GM11168 (cell line): Measurements from ENCODE around the gene TRIM10.

Experiments
- in situ Hi-C: fragments of 300-500 bp; cut with MboI; formaldehyde crosslinking; loops from one replicate; pipeline ENCODE4 v1.12.0; 2022; ENCODE audit warnings: low sequenced_read_pairs; ENCODE audit not compliant: unreplicated experiment

Gene TRIM10, protein sequence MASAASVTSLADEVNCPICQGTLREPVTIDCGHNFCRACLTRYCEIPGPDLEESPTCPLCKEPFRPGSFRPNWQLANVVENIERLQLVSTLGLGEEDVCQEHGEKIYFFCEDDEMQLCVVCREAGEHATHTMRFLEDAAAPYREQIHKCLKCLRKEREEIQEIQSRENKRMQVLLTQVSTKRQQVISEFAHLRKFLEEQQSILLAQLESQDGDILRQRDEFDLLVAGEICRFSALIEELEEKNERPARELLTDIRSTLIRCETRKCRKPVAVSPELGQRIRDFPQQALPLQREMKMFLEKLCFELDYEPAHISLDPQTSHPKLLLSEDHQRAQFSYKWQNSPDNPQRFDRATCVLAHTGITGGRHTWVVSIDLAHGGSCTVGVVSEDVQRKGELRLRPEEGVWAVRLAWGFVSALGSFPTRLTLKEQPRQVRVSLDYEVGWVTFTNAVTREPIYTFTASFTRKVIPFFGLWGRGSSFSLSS

DNA sequence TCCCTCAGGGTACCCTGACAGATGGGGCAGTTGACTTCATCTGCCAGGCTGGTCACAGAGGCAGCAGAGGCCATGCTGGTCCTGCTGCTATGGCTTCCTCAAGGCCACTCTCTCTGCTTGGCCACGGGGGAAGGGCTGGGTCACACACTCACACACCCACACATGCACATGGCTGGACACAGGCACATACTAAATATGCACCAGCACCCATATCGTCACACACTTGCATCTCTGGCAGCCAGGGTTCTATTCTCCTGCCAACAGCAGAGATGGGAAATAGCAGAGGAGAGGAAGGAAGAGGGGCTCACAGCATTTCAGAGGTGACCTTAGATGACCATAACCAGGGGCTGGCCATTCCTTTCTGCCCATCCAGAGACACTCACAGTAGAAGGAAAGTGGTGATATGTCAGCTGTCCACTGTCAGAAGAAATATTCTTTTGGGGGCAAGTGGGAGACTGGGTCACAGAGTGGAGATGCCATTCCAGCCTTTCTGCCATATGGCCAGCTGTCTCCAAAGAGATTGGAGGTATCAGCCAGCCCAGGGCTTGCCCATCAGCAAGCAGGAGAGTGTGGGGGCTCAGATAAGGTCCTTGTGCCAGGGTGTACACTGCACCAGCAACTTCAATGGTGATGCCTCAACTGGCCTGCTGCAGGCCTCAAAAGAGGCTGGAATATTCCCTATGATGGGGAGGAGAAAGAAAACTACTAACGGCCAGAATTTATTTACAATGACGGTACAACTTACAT is at the start of gene TRIM10:
TRIM10 (minus strand) TSS at position 427 of the 747 bp plus-strand sequence; CDS start at position 74, 353 bp downstream.
- in situ Hi-C loops, result loop anchor here (5.0 kb wide), 1 partner anchor 59 kb away; no protein-coding TSS in a partner anchor

DNA sequence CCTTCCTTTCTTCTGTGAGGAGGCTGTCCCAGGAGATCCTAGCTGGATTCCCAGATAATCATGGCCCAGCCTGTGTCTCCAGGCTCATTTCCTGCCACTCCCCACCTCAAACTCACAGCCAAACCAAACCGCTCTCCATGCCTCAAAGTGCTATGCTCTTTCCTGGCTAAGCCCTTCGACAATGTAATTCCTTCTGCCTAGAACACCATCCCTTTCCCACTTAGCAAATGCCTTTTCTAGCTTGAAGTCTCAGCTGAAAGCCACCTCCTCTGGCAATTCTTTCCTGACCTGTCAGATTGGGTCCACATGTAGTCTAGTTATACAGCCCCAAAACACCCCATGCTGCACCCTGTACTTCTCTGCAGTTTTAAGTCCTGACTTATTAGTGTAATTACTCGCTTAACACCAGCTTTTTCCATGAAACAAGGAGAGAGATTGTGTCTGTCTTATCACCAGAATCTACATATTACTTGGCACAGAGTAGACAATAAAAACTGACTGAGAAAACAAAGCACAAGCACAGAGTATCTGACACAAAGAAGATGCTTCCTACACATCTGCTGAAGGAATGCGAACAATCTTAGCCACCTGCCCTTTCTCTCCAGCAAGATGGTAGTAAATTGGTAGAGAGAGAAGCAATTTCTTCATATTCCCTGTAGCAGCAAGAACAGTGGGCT is 46.7 kb upstream of the TRIM10 start:
- in situ Hi-C loops, result no loop called here

DNA sequence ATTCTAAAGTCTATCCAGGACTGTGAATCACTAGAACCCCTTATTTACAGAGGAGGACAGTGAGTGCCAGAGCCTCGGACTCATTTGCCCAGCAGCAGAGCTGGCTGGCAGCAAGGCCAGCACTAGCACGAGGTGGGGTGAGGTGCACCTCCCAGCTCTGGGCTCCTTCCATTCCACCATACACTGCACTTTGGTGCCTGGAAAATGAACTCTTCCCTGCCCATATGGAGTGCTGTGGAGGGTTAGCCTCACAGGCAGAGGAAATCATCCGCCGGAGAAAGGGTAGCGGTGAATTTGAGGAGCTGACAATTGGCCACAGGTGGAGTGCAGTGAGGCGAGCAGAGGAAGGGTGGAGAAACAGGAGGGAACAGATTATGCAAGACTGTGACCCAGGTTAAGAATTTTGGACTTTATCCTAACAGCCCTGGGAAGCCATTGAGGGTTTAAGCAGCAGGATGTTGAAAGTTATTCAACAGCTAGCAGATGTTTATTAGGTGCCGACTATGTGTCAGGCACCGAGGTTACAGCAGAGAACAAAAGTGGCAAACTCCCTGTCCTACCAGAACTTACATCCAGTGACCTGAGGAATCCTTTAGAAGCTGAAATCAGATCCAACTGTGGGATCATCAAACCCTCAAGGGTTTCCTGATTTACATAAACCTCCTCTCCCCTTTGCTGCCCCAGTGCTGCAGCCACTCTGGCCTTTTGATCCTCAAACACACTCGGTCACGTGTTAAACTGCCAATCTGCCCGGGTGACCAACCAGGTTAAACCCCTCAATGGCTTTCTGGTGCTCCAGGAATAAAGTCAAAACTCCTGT is 46.0 kb upstream of the TRIM10 start:
- in situ Hi-C loops, result no loop called here

DNA sequence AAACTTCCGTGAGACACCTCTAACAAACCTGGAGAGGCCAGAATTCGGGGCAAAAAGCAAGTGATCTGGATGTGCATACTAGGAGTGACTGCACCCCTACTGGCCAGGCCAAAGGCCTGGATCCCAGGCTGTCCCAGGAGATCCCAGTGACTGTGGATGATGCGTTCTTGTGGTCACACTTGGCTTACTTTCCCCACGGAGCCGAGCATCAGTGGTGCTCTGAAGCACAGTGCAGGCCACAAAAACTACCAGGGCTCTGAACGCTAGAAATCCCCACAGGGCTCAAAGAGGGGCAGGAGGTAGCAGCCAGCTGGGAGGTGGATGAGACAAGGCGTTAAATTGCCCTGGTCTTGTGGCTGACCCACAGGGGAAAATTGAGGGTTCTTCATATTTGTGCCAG is 45.1 kb upstream of the TRIM10 start:
- in situ Hi-C loops, result no loop called here

DNA sequence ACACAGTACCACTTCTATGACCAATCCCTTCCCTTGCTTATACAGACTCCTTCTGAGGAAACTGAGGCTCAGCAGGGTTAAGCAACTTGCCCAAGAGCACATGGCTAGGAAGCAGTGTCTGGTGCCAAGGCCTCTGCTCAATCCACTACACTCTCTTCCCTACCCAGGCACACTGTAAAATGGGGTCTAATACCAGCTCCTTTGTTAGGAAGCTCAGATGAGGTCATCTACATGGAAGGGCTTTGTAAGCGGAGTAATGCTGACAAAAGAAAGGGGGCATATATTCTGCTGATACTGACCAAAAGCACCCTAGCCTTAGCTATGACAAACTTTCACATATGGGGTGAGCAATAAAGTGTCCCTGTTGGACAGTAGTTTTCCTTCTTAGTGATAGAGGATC is 43.1 kb upstream of the TRIM10 start:
- in situ Hi-C loops, result no loop called here

DNA sequence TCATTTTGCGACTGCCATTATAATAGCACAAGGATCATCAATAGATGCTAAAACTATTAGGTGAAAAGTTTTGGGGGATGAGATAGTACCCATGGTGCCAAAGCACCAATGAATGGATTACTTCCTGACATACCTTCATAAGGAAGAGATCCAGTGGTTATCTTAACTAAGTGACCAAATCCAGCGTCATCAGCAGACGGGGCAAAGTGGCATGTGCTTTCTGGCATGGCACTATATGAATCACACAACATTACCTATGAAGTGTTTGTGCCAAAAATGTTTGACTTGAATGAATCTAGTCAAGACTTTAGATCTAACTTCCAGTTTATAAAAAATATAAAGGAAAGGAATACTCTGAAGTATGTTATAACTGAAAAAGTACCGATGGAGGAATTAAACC is 41.4 kb upstream of the TRIM10 start:
- in situ Hi-C loops, result no loop called here

DNA sequence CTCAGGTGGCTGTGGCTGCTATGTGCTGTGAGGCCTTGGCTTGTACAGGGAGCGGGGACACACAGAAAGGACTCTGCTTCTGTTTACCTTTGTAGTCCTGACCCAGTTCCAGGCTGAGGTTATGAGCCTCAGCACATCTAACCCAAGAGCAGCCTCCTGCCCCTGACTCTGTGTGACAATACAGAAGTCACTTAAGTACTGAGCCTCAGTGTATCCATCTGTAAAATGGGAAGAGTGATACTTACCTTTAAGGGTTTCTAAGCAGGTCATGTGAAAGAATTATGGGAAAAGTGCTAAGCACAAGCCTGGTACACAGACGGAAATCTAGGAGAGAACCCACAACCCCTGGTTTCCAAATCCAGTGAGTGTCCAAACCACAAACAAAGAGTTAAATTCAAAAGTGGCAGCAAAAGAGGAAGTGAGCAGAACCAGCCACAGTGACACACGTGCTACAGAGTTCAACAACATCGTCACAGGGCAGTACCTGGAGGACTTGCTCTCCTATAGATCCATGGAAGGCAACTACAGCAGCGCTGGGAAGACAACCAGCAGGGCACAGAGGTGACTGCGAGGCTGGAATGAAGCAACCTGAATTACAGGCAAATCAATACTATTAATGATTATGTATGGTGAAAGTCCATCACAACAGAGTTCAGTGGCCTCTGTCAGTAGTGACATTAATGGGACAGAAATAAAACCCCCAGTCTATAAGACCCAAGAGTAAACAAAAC is 39.7 kb upstream of the TRIM10 start:
- in situ Hi-C loops, result no loop called here

DNA sequence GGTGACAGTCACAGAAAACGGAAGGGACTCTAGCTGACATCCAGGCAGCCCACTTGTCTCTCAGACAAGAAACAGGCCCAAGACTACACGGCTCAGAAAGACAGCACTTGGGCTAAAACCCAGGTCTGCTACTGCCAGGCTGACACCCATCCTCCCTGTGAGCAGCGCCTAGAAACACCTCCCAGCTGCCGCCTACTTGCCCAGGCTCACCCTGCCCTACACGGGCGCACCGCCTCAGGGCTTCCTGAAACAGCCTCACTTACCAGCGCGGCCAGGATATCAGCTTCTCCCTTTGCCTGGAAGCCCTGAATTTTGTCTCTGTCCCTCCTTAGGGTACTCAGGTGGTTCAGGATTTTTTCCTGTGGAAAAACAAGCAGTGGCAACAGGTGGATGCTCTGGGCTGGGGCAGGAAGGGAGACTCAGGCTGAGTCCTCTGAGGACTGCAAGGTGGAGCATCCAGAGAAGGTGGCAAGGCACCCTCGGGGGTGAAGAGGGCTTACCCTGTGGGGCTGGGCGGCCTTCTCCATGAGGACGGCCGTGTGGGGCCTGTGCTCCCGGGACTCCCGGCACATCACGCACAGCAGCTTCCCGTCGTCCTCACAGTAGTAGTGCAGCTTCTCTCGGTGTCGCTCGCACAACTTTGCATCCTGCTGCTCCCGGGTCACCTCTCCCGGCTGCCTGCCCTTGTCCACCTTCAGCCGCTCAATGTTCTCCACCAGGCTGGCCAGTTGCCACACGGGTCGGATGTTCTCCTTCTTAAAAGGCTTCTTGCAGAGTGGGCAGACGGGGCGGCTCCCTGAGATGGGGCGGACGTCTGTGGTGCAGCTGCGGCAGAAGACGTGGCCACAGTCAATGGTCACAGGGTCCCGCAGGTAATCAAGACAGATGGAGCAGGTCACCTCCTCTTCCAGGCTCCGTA is 37.4 kb upstream of the TRIM10 start:
- in situ Hi-C loops, result no loop called here

DNA sequence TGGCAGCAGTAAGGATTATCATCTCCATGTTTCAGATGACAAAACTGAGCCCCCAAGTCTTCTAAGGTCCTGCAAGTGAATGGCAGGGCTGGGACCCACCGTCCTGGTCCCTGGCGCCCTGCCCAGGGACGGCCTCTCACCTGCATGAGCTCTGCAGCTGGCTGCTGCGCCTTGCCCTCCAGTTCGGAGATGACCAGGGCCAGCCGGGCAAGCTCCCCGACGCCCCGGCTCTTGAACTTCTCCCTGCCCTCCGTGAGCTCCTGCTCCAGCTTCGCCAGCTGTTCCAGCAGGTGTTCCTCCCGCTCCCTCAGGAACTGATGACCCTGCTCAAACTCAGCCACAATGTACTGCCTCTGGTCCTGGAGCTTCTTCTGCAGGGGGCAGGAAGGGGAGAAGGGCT is 35.4 kb upstream of the TRIM10 start:
- in situ Hi-C loops, result no loop called here

DNA sequence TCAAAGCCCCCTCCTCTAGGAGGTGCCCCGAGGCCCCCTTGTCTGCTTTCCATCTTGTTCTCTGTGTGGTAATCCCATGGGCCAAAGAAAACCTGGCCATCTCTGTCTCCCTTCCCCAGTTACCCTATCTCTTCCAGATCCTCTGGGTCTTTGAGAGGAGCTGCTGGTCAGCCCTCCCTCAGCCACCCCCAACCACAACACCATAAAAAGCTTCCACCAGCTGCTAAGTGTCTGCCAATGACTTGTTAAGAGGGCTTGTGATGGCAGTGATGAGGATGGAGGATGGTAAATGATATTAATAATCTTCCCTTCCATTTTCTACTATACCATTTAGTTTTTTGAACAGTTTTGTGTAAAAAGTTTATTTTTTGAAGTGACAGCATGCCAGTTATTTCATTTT is 34.9 kb upstream of the TRIM10 start:
- in situ Hi-C loops, result no loop called here

DNA sequence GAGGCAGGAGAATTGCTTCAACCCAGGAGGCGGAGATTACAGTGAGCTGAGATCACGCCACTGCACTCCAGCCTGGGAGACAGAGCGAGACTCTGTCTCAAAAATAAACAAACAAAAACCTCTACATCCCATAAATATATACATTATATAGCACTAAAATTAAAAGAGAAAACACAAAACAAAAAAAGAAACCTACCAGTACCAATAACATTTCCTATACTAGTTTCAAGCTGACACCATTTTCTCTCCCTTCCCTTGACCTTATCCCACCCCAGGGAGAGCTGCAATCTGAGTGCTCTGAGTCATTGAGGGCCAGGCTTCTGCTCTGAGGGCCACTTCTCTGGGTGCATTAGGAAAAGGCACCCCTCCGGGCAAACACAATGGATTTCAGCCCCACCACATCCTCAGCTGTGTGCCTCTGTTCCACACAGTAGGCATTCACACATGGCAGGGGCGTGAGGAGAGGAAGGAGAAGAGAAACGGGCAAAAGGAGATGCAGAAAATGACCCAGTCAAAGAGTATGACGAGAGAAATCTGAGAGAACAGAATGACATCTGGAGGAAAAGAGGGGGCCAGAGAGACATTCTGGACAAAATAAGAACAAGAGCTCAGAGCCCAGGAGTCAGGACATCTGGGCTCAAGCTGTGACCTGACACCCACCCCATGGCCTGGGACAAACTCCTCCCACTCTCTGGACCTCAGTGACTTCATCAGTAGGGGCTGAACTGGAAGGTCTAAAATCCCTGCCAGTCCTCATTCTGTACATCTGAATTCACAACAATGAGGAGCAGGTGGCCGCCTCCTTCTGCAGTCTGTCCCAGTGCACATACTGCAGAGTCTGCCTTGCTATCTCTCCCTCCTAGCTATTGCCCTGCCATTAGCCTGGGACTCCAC is 34.0 kb upstream of the TRIM10 start:
- in situ Hi-C loops, result no loop called here

DNA sequence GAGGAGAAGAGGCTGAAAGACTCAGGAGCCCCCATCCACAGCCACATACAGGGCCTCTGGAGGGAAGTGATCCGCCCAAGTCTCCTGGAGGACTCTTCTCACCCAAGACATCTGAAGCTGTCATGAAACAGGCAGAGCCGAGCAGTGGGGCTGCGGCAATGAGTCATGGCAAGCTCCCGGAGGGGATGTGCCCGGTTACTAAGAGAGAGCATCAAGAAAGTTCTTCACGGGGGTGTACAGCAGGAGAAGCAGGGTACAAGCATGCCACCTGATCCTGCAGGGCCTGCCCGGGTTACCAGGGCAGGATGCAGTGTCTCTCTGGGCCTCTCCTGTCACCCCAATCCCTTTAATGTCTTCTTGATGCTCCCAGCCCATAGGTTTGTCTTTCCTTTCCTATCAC is 31.1 kb upstream of the TRIM10 start:
- in situ Hi-C loops, result no loop called here

DNA sequence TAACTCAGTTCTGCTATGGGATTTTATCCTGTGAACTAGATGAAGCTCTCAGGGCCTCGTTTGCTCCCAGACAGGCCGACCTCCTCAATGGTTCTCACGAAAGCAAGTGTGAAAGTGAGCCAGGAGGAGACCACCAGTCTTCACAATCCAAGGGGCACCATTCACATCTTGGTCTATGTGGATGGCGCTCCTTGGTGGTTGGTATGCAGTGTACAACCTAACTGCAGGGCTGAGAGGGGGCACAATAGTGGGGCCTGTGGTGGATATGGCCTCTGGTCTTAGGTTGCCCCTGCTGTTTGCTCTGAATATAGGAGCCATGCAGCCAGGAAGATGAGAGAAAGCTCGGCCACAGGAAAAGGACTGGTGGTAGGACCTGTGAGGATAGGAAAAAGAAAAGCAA is 27.5 kb upstream of the TRIM10 start:
- in situ Hi-C loops, result no loop called here

DNA sequence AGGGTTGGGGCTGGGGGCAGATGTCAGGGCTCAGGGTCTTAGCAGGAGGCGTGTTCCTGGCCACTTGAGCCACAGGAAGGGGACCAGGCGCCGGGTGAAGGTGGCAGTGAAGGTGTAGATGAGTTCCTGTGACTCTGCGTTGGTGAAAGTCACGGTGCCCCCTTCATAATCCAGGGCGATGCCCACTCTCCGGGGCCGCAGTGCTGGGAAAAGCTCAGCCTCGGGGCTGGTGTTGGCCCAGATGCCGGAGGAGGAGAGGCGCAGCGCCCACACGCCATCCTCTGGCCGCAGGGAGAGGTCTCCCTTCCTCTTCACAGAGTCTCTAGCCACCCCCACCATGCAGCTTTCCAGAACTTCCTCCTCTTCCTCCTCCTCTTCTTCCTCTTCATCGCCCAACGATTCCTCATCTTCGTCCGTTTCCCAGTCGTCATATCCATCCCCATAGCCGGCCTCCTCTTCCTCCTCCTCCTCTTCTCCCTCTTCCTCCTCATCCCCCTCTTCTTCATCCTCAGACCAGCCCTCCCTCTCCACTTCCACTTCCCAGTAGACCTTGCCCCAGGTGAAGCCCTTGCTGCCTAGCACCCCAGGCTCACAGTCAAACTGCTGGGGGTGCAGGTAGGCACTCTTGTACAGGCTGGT is 25.0 kb upstream of the TRIM10 start:
- in situ Hi-C loops, result no loop called here

DNA sequence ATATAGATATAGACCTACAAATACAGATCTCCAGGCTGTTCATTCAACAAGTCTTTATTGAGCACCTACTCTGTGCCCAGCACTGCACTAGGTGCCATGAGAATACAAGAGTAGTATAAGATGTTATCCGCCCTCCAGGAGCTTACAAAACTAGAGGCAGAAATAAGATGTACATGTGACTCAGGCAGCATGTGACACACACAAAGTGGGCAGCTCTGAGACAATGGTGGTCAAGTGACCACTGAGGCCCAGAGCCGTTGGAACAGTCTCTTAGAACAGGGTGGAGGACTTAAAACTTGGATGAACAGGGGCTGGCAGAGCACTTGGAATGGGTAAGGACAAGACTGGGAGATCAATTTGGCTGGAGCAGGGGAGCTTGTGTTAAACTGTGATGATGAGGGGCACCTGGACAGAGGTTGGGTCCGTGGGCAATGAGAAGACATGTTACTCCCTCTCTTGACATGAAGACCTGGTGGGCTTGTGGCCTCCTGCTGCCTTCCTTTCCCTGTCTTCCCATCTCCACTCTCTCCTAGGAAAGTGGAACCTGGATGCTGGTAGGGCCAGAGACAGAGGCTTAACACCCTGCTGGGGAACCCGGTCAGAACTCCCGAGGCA is 23.5 kb upstream of the TRIM10 start:
- in situ Hi-C loops, result no loop called here

DNA sequence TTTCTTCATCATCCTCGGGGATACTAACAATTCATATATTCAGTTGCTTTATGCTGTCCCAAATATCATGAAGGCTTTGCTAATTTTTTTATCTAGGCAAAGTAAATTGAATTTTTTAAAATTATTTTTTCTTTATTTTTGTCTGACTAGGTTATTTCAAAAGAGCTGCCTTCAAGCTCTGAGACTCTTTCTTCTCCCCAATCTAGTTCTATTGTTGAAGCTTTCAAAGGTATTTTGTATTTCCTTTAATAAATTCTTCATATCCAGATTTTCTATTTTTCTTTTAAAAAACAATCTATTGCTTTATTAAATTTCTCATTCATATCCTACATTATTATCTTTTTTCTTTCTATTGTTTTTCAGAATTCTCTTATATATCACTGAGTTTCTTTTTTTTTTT is 19.1 kb upstream of the TRIM10 start:
- in situ Hi-C loops, result no loop called here

DNA sequence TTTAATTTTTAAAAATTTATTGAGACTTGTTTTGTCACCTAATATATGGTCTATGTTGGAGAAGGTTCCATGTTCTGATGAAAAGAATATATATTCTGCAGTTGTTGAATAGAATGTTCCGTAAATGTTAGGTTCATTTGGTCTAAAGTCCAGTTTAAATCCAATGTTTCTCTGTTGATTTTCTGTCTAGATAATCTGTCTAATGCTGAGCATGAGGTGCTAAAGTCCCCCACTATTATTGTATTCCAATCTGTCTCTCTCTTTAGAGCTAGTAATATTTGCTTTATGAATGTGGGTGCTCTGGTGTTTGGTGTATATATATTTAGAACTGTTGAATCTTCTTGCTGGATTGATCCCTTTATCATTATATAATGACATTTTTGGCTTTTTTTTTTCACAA is 17.8 kb upstream of the TRIM10 start:
- in situ Hi-C loops, result no loop called here
